ENCODE data around the gene ZNF768. TPM values are rescaled to one million over a fixed set of nuclear protein-coding genes. Genes with fewer than 3 reads are reported as not detected.

Gene ZNF768
- total RNA-seq, 1 donor from 2014 or later = 25.8 TPM

- Histone ChIP-seq H3K4me1 (peaks cover 4% of the 10 kb centered on the region), H3K36me3 (peaks cover 8% of the 10 kb centered on the region), H3K9me3 (no peaks in the 10 kb centered on the region), H3K27me3 (no peaks in the 10 kb centered on the region), H3K27ac (no peak overlapping the region), H3K4me3 (no peak overlapping the region)
- intact Hi-C loops (cut with DNase I) = no loop called here
- DNase-seq = no peak
- no peak for TF ChIP-seq CTCF (IDR thresholded peaks at IDR 0.05)
- peak; percentile 67 for ATAC-seq
Measured at GRCh38 chr16:30488764-30489605, 37.4 kb downstream of the ZNF768 start.

- Histone ChIP-seq H3K27me3 (no peaks in the 10 kb centered on the region), H3K27ac (no peak overlapping the region), H3K4me1 (peaks cover 4% of the 10 kb centered on the region), H3K36me3 (peaks cover 19% of the 10 kb centered on the region), H3K9me3 (no peaks in the 10 kb centered on the region), H3K4me3 (no peak overlapping the region)
- intact Hi-C loops (cut with DNase I) = no loop called here
- ATAC-seq (no peak), DNase-seq (no peak)
- no peak for TF ChIP-seq CTCF (IDR thresholded peaks at IDR 0.05)
Measured at GRCh38 chr16:30485818-30486436, 40.4 kb downstream of the ZNF768 start.

GRCh38 chr16:30484887-30485286, 41.5 kb downstream of the ZNF768 start:
- H3K27ac ChIP-seq = no peak overlapping the region
- DNase-seq (no peak), ATAC-seq (no peak)
- H3K4me3 ChIP-seq = no peak overlapping the region
- peaks cover 19% of the 10 kb centered on the region for H3K36me3 ChIP-seq
- H3K27me3 ChIP-seq = no peaks in the 10 kb centered on the region
- no peak for TF ChIP-seq CTCF (IDR thresholded peaks at IDR 0.05)
- peaks cover 4% of the 10 kb centered on the region for H3K4me1 ChIP-seq
- intact Hi-C loops (cut with DNase I) = no loop called here
- no peaks in the 10 kb centered on the region for H3K9me3 ChIP-seq

GRCh38 chr16:30482366-30482765, 44.0 kb downstream of the ZNF768 start:
- H3K4me1 ChIP-seq = no peaks in the 10 kb centered on the region
- intact Hi-C loops (cut with DNase I) = no loop called here

GRCh38 chr16:30481381-30481780, 45.0 kb downstream of the ZNF768 start:
- Histone ChIP-seq H3K4me1 (no peaks in the 10 kb centered on the region), H3K27me3 (no peaks in the 10 kb centered on the region), H3K9me3 (no peaks in the 10 kb centered on the region), H3K27ac (no peak overlapping the region), H3K4me3 (no peak overlapping the region), H3K36me3 (peaks cover 11% of the 10 kb centered on the region)
- intact Hi-C loops (cut with DNase I) = no loop called here
- ATAC-seq (no peak), DNase-seq (no peak)
- TF ChIP-seq CTCF (IDR thresholded peaks at IDR 0.05) = no peak

More at GRCh38 chr16:30482366-30482765, 44.0 kb downstream of the ZNF768 start:
- Histone ChIP-seq H3K9me3 (no peaks in the 10 kb centered on the region), H3K27ac (no peak overlapping the region), H3K27me3 (no peaks in the 10 kb centered on the region), H3K4me3 (no peak overlapping the region), H3K36me3 (peaks cover 11% of the 10 kb centered on the region)
- DNase-seq = no peak
- ATAC-seq = no peak
- TF ChIP-seq CTCF (IDR thresholded peaks at IDR 0.05) = no peak
